Ammon's horn (tissue), 1 donor: Measurements from ENCODE around the gene USP38.
"Not testable (repeated sequence)": the region's sequence is repeated elsewhere in the genome, so short reads cannot be mapped to it uniquely, and the experiment has no call there.

Source experiments
- DNase-seq: peaks from one replicate; pipeline ENCODE4 v3.0.0-alpha.2; 2016; ENCODE audit warnings: low spot score

Gene USP38, protein sequence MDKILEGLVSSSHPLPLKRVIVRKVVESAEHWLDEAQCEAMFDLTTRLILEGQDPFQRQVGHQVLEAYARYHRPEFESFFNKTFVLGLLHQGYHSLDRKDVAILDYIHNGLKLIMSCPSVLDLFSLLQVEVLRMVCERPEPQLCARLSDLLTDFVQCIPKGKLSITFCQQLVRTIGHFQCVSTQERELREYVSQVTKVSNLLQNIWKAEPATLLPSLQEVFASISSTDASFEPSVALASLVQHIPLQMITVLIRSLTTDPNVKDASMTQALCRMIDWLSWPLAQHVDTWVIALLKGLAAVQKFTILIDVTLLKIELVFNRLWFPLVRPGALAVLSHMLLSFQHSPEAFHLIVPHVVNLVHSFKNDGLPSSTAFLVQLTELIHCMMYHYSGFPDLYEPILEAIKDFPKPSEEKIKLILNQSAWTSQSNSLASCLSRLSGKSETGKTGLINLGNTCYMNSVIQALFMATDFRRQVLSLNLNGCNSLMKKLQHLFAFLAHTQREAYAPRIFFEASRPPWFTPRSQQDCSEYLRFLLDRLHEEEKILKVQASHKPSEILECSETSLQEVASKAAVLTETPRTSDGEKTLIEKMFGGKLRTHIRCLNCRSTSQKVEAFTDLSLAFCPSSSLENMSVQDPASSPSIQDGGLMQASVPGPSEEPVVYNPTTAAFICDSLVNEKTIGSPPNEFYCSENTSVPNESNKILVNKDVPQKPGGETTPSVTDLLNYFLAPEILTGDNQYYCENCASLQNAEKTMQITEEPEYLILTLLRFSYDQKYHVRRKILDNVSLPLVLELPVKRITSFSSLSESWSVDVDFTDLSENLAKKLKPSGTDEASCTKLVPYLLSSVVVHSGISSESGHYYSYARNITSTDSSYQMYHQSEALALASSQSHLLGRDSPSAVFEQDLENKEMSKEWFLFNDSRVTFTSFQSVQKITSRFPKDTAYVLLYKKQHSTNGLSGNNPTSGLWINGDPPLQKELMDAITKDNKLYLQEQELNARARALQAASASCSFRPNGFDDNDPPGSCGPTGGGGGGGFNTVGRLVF

GRCh38 chr4:143184503-143185252, at the start of gene USP38:
Gene USP38, plus strand, starts transcription at chr4:143184917. Its CDS starts 534 bp downstream, at chr4:143185451.
- peak; percentile 96 for DNase-seq

- no peak for DNase-seq
These were observed 49.4 kb upstream of the USP38 start for GRCh38 chr4:143135358-143135757.

DNA sequence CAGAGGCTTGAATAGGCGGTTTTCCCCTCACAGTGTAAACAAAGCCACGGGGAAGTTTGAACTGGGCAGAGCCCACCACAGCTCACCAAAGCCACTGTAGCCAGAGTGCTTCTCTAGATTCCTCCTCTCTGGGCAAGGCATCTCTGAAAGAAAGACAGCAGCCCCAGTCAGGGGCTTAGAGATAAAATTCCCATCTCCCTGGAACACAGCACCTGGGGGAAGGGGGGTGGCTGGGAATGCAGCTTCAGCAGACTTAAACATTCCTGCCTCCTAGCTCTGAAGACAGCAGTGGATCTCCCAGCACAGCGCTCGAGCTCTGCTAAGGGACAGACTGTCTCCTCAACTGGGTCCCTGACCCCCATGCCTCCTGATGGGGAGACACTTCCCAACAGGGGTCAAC, 44.0 kb upstream of the USP38 start:
- DNase-seq, result no peak

DNA sequence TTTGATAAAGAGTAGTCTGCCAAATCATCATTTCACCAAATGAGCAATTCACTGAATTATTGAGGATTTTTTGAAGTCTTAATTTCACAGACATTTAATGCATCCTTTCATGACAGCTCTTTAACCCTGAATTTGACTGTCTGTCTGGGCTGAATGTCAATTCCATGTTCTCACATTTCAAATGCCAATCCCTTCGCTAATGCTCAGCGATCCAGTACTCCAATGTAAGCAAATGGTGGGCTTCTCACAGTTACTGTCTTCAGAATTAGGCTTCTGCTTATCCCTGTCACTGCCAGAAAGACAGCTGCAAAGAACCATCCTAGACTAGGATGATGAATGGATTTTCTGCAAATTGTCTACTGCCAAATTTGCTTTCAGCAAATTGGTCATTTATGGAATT, 36.2 kb upstream of the USP38 start:
- DNase-seq, result no peak

DNA sequence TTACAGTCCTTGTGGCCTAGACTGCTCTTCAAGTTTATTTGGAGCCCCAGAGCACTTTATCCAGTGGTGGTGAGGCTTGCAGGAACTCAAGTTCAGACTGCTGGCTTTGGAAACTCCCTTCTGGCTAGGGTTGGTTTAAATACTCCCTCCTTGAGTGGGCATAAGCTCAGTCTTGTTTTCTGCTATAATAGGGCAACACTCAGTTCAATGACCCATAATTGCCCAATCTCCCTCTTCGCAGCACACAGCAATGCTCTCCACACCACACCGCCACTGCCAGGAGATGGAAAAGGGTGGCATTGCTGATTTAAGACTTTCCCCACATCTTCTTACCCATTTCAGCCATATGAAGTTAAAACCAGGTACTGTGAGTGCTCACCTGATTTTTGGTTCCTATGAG, 27.9 kb upstream of the USP38 start:
- DNase-seq, result no peak

GRCh38 chr4:143163614-143164013, 21.1 kb upstream of the USP38 start:
- no peak for DNase-seq

DNA sequence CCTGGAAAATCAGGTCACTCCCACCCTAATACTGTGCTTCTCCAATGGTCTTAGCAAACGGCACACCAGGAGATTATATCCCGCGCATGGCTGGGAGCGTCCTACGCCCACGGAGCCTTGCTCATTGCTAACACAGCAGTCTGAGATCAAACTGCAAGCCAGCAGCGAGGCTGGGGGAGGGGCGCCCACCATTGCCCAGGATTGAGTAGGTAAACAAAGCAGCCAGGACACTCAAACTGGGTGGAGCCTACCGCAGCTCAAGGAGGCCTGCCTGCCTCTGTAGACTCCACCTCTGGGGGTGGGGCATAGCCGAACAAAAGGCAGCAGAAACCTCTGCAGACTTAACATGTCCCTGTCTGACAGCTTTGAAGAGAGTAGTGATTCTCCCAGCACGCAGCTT, 18.0 kb upstream of the USP38 start:
- not testable (repeated sequence) for DNase-seq

DNA sequence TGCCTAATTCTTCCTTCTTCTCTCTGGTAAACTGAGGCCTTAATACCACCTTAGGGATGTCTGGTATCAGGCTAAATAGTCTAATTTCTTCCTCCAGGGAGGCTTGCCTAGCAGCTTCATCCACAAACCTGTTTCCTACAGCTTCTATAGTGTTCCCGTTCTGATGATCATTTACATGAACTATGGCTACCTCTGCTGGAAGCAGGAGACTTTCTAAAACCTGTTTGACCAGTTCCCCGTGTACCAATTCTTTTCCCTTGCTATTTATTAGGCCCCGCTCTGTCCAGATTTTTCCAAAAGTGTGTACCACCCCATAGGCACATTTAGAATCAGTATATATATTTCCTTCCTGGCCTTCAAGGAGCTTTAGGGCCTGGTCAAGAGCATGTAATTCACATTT, 5.8 kb upstream of the USP38 start:
- DNase-seq, result no peak

DNA sequence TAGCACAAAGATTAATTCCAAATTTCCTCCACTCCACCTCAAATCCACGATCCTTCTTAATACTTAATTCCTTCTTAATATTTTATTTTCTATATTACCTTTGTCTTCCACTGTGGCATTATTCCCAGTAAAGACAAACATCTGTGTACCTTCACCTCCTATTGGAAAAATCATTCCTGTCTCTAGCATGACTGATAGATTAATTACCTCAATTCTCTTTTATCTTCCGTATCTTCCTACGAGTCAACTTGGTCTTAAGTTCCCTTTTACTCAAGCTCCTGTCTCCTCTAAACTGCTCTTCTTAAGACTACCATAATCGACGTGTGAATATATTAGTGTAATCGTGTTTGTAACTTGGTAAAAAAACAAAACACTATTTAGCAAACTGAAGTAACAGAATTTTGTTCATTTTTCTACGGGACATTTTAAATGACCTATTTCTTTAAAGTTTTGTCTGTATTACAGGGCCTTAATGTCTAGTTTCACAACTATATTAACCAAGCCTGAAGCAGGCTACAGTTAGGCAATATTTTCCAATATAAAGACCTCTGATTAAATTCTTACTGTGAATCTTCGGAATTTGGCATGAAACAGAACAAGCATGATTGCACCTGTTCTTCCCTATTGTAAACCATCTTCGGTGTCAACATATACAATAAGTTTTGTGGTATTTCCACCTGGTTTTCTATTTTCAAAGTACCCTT, 1.1 kb upstream of the USP38 start:
- DNase-seq, result no peak

GRCh38 chr4:143184217-143184502, 557 bp upstream of the USP38 start:
- DNase-seq, result no peak

- peak; percentile 17 for DNase-seq
These were observed 763 bp downstream of the USP38 start for GRCh38 chr4:143185253-143186107.

DNA sequence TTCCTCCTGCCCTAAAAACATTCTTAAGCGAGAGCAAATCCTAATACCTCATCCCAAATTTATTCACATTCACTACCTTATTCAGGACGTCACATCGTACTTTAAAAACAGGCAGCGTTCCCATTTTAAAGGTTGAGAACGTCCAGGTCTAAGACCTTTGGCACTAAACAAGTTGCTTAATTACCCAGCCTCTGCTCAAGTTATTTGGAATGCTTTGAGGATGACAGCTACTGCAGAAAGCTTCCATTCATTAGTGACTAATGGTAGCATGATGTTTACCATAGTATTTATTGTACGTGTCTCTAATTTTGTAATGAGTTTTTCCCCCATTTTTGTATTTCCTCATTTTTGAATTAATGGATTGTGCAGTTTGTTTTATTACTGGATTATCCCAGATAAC, 1.5 kb downstream of the USP38 start:
- DNase-seq, result no peak

GRCh38 chr4:143186649-143187048, 1.9 kb downstream of the USP38 start:
- no peak for DNase-seq

DNA sequence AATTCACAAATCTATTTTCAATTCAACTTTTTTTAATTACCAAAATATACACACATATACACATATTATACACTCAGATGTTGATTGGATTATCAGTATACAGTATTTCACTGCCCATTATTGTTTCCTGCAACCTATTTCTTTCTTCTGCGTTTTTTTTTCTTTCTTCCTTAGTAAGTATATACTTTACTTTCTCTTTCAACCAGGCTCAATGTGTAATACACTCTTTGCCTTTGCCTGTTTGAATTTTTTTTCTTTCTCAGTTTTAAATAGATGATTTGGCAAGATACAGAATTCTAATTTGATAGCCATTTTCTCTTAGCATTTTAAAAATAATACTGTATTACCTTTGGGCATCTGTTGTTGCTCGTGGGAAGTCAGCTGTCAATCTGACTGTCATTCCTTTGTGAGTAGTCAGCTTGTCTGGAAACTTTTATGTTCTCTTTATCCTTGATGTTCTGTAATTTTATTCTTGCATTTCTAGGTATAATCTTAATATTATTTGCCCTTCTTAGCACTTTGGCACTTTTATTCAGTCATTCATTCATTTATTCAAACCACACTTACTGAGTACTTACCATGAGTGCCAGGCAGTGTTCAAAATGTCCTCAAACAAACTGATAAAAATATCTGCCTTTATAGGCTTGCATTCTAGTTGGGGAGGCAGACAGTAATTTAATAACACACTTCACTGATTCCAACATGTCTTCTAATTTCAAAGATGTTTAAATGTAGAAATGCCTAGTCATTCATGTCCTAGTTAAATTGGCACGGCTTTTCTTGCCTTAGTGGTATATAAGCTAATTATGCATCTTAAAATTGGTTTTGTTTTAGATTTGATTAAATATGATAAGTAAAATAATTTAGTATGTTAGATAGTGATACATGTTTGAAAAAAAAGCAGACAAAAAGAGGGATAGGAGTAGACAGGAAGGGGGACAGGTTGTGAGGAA, 3.7 kb downstream of the USP38 start:
- no peak for DNase-seq

DNA sequence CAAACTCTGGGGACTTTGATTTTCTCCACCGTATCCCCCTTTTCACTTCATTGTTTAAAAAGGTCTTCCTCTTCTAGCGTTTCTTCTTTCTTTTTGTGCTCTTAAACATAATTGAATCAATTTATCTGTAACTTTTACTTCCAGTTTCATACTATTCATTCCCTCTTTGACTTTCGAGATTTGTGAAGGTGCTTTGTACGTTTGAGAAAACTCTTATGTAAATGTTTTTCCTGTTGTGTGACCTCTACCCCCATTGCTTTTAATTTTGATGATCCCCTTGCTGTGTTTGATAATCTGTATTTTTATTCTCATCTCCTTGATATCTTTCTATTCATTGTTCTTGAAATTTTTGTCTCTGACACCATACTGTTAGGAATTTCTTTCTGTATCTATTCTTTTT, 4.8 kb downstream of the USP38 start:
- DNase-seq, result no peak

GRCh38 chr4:143195581-143195980, 10.9 kb downstream of the USP38 start:
- no peak for DNase-seq

- no peak for DNase-seq
These were observed 11.6 kb downstream of the USP38 start for GRCh38 chr4:143196323-143196722.

GRCh38 chr4:143199503-143199902, 14.8 kb downstream of the USP38 start:
- no peak for DNase-seq

GRCh38 chr4:143202824-143203223, 18.1 kb downstream of the USP38 start:
- no peak for DNase-seq

- DNase-seq, result no peak
These were observed 18.9 kb downstream of the USP38 start for GRCh38 chr4:143203577-143203976.
